GM12865 (cell line): ENCODE results near the gene IGSF8.

Experiments
- DNase-seq: peaks from one replicate; pipeline ENCODE4 v3.0.0; 2010; ENCODE audit warnings: low read depth
- H3K4me3 ChIP-seq: 2 replicates; pipeline ENCODE4 v1.5.1; 2011; ENCODE audit warnings: mild to moderate bottlenecking, low read depth, low read length, control low read depth
- TF ChIP-seq, protein P1 (sequence below): IDR thresholded peaks from 2 replicates; pipeline ENCODE4 v1.5.1; 2011; ENCODE audit warnings: low read length, control low read depth, low read depth, inconsistent platforms; ENCODE audit not compliant: insufficient read depth; ENCODE audit errors: missing control alignments

Gene IGSF8

DNA sequence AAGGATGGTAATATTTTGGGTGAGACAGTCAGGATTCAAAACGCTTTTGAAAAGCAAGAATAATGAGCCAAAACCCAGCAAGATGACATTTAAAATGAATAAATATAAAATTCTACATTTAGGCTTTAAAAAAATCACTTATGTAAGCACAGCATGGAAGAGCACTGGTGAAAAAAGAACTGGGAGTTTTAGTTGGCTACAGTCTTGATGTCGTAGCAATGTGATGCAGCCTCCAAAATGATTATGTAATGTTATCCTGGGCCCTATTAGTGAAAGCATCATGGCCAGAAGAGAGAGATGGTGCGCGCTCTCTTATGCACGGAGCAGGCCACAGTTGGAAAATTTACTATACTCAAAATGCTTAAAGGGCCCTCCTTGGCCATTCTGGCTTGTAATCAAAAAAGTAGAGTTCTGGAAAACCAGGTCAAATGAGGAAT lies 11.9 kb downstream of the IGSF8 start:
- no peak overlapping the region for H3K4me3 ChIP-seq
- DNase-seq, result no peak
- TF ChIP-seq, protein P1, sequence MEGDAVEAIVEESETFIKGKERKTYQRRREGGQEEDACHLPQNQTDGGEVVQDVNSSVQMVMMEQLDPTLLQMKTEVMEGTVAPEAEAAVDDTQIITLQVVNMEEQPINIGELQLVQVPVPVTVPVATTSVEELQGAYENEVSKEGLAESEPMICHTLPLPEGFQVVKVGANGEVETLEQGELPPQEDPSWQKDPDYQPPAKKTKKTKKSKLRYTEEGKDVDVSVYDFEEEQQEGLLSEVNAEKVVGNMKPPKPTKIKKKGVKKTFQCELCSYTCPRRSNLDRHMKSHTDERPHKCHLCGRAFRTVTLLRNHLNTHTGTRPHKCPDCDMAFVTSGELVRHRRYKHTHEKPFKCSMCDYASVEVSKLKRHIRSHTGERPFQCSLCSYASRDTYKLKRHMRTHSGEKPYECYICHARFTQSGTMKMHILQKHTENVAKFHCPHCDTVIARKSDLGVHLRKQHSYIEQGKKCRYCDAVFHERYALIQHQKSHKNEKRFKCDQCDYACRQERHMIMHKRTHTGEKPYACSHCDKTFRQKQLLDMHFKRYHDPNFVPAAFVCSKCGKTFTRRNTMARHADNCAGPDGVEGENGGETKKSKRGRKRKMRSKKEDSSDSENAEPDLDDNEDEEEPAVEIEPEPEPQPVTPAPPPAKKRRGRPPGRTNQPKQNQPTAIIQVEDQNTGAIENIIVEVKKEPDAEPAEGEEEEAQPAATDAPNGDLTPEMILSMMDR, result no peak

DNA sequence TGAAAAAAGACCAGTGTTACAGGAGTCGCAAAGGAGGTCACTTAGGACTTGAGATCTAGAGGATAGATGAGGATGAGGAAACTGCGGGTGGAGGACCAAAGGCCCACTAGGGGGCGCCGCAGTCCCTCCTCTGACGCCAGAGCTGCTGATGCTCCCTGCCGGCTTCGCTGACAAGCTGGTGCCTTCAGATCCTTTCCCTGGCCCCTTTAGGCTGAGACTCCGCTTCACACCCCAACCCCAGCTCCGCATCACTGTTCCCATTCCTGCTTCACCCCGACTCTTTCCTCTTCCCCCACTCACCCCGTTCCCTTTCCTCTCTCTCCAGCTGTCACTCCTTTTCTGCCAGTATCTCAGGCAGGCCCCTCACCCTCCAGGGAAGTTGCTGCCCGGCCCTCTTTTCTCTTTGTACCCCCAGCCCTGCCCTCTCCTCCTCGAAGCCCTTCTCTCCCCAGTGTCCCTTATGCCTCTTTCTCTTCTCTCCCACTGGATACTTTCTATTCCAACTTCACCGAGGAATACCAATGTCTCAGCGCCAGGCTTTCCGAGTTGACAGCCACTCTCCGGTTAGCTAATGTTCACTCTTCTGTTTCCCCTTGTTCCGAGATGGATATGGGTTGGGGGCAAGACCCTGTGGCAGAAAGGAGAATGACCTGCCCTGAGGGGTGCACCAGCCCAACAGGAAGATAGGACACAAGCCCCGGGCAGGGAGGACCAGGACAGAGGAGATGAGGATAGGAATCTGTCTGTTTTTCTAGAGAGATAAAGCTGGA lies 12.5 kb downstream of the IGSF8 start:
- TF ChIP-seq, protein P1, result peak; percentile 88
- peak; percentile 78 for DNase-seq
- H3K4me3 ChIP-seq, result no peak overlapping the region

DNA sequence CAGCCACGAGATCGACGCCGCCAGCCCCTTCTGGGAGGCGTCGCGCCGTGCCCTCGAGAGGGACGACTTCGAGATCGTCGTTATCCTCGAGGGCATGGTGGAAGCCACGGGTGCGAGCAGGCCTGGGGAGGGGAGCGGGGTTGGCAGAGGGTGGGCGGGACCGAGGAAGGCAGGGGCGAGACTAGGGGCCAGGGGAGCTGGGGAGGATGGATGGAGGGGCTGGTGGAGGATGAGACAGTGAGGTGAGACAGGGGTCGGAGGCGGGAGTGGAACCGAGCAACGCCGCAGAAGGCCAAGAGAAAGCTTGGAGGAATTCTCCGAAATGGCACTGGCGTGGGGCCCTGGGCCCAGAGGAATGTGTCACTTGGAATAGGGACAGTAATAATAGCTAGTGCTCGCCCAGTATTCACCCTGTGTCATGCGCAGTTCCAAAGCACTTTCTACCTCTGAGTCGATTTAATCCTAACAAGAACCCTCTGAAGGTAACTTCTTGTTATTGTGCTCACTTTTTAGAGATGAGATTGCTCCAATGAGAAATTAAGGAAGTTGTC lies 13.6 kb downstream of the IGSF8 start:
- H3K4me3 ChIP-seq, result no peak overlapping the region
- TF ChIP-seq, protein P1, result no peak
- no peak for DNase-seq

DNA sequence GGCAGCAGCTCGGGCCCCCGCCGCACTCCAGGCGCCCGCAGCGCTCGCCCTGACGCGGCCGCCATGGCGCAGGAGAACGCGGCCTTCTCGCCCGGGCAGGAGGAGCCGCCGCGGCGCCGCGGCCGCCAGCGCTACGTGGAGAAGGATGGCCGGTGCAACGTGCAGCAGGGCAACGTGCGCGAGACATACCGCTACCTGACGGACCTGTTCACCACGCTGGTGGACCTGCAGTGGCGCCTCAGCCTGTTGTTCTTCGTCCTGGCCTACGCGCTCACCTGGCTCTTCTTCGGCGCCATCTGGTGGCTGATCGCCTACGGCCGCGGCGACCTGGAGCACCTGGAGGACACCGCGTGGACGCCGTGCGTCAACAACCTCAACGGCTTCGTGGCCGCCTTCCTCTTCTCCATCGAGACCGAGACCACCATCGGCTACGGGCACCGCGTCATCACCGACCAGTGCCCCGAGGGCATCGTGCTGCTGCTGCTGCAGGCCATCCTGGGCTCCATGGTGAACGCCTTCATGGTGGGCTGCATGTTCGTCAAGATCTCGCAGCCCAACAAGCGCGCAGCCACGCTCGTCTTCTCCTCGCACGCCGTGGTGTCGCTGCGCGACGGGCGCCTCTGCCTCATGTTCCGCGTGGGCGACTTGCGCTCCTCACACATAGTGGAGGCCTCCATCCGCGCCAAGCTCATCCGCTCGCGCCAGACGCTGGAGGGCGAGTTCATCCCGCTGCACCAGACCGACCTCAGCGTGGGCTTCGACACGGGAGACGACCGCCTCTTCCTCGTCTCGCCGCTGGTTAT lies 14.2 kb downstream of the IGSF8 start:
- TF ChIP-seq, protein P1, result peak; percentile 82
- H3K4me3 ChIP-seq, result no peak overlapping the region
- DNase-seq, result peak; percentile 77

DNA sequence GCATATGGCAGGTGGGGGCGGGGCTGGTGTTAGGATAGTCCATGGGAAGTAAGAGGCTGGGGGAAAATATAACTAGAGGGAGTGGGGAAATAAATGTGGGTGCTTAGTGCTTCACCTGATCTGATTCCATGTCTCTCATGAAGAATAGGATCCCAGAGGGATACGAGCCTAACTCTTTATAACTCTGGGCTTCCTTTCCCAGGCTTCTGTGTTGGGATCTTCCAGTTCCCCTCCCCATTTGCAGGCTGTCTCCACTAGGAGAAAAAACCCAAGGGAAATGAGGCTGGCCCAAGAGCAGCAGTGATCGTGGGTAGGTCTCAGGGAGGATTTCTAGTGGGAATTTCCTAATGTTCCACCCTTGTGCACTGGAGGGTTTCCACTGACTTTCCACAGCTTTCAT lies 15.5 kb downstream of the IGSF8 start:
- no peak for DNase-seq
- H3K4me3 ChIP-seq, result no peak overlapping the region
- TF ChIP-seq, protein P1, result no peak

DNA sequence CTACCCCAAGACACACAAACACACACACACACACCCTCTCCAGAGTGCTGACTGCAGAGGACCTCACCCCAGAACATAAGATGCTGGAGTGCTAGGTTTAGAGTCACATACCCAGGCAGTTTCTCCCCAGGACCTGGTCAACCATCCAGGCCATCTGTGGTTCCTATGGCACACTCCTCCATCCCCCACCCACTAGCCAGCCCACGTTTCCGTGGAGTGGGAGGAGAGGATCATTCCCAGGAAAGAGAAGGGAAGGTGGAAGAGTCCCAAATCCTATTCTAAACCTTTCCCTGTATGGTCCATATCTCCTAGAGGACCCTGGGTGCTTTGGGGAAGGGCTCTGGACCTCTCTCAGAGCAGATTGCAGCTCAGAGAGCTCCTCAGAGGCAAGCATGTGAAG lies 15.9 kb downstream of the IGSF8 start:
- no peak for DNase-seq
- no peak overlapping the region for H3K4me3 ChIP-seq
- TF ChIP-seq, protein P1, result no peak
